ENCODE measurements around the gene CIC.

DNA sequence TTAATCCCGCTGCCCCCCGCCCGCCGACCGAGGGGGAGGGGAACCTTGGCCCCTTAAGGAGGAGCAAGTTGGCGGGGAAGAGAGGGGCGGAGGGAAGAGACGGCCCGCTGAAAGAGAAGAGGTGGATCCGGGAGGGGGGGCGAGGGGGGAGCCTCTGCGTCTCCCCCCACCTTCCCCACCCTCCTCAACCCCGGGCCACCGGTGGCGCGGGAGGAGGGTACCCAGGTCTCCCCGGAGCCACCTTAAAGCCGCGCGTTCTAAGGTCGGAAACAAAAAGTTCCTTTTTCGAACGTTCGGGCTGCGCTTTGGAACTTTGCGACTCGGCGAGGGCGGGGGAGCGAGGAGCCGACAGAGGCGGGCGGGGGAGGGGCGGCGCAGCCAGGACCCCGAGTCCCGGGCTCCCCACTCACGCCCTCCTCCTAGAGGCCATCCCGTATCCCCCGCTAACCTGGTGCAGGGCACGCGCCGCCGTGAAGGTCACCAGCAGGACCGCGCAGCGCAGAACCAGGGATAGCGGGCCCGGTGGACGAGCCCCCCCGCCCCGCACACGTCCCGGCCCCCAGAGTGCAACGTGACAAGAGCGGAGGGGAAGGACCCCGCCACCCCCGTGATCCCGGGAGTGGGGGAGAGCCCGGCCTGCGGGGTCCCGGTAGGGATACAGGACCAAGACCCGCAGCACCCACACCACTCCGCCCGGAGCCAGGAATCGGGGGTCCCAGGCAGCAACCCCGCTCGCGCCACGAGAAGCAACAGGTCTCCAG is 14.8 kb upstream of the CIC start:
- TF ChIP-seq, protein P1, sequence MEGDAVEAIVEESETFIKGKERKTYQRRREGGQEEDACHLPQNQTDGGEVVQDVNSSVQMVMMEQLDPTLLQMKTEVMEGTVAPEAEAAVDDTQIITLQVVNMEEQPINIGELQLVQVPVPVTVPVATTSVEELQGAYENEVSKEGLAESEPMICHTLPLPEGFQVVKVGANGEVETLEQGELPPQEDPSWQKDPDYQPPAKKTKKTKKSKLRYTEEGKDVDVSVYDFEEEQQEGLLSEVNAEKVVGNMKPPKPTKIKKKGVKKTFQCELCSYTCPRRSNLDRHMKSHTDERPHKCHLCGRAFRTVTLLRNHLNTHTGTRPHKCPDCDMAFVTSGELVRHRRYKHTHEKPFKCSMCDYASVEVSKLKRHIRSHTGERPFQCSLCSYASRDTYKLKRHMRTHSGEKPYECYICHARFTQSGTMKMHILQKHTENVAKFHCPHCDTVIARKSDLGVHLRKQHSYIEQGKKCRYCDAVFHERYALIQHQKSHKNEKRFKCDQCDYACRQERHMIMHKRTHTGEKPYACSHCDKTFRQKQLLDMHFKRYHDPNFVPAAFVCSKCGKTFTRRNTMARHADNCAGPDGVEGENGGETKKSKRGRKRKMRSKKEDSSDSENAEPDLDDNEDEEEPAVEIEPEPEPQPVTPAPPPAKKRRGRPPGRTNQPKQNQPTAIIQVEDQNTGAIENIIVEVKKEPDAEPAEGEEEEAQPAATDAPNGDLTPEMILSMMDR (IDR thresholded peaks at IDR 0.05): no peak
- TF ChIP-seq POLR2A (IDR thresholded peaks at IDR 0.05): no peak
